T-helper 1 cell treated with Interleukin-12 subunit alpha and Interleukin-12 subunit beta and Interleukin-4 antibody, amounts not matched to agents 30 ng/mL and 1 ng/mL, for 36 hours (primary cell): ENCODE measurements around the gene RBBP8NL. TPM values are rescaled to one million over a fixed set of nuclear protein-coding genes. Genes with fewer than 3 reads are reported as not detected.

Experiments used
- intact Hi-C: fragments of 100-400 bp; cut with micrococcal nuclease; formaldehyde crosslinking; loops from one replicate; pipeline ENCODE4 v1.15.1; 2024
- total RNA-seq: library from RNA; stranded (reverse); gene quantifications from 2 replicates; pipeline ENCODE4 v1.2.3, GENCODE V29; 2022

RBBP8NL gene
- total RNA-seq, 1 donor from 2014 or later: not detected

DNA sequence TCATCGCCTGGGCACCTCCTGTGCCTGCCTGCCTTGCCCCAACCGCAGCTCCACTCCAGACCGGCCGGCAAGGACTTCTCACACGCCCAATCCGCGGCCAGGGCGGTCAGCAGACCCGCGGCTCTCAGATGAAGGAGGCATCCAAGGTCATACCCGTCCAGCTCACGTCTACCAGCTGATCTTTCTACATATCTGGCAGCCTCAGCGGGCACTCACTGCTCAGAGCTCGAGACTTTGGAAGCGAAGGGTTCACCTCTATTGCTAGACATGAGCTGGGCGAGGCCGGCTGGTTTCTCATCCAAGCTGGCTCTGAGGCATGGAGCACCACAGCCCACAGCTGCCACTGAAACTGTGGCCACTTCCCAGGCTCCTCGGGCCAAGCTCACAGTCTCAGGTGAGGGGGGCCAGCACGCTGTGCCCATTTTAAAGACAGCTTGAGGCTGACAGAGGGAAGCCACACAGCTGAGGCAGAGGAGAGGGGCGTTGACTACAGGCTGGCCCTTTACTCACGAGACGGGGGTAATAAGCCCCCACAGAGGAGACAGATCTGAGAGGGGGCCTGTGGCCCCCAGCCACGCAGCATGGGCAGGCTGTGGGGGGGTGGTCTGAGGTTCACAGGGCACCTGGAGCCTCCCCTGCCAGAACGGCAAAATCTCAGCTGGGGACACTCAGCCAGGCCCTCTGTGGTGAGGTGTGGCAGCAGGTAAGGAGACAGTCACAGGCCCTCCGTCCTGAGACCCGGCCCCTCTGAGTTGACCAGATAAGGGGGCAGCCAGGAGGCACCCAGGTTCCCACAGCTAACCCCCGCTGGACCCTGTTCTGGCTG lies 62.2 kb downstream of the RBBP8NL start:
- intact Hi-C loops: loop anchor here (5.0 kb wide), 1 partner anchor 63 kb away; the partner anchor contains the start of gene ADRM1

DNA sequence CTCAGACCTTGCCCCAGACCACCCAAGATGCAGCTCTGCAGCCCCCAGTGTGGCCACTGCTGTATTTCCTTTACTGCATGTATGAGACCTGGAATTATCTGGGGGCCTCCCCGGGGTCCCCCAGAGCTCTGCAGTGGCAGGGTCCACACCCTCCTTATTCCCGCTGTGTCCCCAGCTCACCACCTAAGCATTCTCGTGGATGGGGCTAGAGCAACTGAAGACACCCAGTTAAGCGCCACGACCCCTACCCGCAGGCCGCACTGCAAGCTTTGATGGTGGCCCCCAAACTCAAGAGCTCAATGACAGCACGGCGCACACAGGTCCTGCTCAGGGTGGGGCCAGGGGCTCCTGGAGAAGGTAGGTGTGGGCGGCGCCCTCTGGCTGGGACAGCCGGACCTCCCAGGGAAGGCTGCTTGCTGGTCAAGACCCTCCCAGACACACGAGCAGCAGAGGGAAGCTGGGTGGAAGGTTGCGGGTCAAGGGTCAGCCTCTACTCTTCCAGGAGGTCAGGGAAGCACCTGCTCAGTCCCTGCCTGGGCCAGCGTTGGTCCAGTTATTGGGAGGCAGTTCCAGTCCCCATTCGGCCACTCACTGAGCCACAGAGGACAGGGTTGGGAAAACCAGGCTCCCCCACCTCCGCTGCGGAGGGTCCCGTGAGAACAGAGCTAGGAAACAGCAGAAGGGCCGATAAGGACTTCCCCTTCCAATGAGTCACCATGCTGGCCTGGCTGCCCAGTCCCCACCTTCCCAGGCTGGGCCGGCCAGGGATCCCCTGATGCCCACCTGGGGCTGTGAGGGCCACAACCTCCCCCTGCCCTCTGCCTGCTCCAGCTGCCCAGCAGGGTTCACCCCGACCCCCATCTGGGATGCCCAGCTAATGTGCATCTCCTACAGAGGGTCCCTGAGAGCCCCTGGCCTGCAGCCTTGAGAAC lies 63.2 kb downstream of the RBBP8NL start:
- intact Hi-C loops: no loop called here

DNA sequence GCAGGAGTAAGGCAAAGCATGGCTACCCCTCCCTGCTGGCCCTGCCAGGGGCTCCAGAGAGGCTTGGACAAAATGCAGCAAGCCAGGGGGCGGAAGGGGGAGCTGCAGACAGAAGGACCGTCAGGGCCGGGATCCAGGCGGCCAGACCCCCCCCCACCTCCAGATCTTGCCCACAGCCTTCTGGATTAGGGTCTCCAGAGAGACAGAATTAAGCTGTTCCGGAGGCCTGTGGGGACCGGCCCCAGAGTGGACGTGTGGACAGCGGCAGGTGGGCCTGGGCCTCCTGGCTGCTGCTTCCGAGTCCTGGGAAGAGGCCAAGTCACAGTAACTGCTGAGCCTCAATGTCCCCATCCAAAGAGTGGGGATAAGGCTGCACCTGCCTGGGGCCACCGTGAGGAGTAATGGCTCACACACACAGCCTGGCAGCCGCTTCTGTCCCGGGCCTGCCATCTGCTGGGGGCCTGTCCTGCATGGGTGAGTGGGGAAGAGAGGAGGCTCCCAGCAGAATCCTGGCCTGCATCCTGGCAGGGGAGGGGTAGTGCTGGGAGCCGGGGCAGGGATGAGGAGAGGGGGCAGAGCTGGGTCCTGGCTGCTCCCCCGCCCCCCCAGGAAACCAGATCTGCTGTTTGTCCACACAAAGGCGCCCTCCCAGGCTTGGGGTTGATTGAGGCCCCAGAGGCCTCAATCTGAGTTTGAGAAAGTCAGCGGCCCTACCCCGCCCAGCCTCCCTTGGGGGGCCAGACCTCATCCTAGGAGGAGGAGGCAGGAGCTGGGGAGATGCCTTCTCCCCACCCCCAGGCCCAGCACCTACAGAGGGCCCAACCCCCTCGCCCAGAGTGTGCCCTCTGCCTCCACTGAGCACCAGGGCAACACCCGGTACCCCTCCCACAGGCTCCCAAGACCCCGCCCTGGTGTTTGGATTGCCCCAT lies 64.1 kb downstream of the RBBP8NL start:
- intact Hi-C loops: no loop called here

DNA sequence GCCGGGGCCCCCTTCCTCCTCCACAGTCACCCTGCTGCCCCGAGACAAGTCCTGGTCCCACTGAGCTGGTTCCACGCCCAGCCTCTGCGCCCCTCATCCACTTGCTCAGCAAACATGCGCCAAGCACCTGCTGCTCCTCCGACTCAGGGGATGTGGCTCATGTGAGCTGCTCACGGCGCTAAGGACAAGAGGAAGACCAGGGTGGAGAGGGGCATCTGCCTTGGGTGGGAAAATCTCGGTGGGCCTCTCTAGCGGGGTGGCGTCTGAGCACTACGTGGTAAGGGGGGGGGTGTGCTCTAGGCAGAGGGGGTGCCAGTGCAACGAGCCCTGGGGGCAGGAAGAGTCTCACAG lies 64.8 kb downstream of the RBBP8NL start:
- intact Hi-C loops: no loop called here

DNA sequence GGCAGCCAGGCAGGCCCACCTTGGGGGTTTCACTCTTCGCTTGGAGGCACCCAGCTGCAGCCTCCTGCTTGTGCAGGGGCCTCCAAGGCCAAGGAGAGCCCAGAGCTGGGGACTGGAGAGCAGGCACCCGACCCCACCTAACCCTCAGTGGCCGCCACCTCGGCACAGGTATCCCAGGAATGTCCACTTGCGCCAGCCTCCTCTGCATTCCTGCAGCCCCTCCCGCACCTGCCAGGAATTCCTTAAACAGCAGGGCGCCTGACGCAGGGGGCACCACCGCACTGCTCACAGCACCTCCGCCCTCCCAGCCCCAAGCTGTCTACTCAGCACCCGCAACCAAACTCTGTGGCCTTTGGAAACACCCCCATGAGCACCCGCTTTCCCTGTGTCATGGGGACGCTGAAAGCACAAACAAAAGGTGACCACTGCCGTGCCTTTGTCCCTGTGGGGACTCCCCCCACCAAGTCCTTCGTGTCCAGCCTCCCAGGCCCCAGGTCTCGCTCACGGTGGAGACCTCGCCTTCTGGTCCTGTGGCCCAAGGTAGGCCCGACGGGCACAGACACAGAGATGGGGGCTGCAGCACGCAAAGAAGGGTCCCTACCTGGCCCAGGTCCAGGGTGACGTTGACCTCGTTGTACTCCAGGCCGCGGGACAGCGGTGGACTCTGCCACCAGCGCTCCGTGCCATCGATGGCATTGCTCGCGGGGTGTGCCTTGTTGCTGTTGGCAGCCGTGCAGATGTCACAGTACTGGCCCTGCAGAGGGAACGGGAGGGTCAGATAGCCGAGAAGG lies 65.3 kb downstream of the RBBP8NL start:
- intact Hi-C loops: no loop called here

DNA sequence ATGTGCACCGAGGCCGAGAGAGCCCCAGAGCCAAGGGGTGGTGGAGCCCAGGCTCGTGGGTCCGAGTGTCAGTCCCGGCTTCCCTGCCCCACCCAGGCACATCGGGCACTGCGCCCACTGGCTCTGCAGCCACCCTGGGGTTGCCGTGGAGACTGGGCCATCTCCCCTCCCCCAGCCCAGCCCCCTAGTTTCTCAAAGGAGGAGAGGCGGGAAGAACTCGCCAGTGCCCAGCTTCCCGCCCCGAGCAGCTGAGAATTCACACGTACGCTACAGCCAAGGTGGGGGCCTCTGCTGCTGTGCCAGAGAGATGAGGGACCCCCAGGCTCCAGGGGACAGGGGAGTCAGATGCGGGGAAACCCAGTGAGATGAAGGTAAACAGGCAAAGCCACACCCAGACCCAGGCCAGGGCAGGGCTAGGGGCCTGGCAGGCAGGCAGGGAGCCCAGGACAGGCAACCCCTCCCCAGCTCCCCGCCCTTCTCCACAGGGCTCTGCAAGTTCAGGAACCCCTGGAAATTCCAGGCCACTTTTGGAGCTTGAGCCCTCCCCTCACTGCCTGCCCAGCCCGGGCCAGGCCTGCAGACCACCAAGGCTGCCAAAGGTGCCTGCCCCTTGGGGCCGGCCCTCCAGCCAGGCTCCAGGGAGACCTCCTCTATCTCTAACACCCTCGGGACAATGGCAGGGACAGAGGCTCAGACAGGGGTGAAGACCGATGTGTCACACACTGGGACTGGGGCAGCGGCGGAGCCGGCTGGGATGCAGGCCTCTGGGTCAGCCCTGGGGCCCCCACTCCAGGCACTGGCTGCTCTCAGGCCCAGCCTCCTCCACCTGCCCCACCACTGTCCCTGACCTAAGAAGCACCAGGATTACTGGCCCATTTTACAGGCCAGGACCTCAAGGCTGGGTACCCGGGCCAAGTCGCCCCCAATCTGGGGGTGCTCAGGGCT lies 66.2 kb downstream of the RBBP8NL start:
- intact Hi-C loops: no loop called here

Other genes with a start within 250 kb of the RBBP8NL start
- gene MTG2, start 244.5 kb downstream of the RBBP8NL start, total RNA-seq: 38.6 and 42.1 TPM in 2 replicates
- gene HRH3, start 207.3 kb downstream of the RBBP8NL start, total RNA-seq: not detected in 2 replicates
- gene OSBPL2, start 189.0 kb downstream of the RBBP8NL start, total RNA-seq: 37.9 and 44.7 TPM in 2 replicates
- 123 and 124 TPM in 2 replicates for gene ADRM1, start 124.5 kb downstream of the RBBP8NL start, total RNA-seq
- 0.76 and 1.3 TPM in 2 replicates for gene LAMA5, start 60.2 kb downstream of the RBBP8NL start, total RNA-seq
- gene RPS21, start 40.4 kb downstream of the RBBP8NL start, total RNA-seq: 1,610 and 1,637 TPM in 2 replicates
- gene CABLES2, start 20.3 kb downstream of the RBBP8NL start, total RNA-seq: 18.2 and 18.8 TPM in 2 replicates
- gene GATA5, start 48.5 kb upstream of the RBBP8NL start, total RNA-seq: not detected in 2 replicates
- 41.0 and 41.6 TPM in 2 replicates for gene SLCO4A1, start 215.0 kb upstream of the RBBP8NL start, total RNA-seq